Gastrocnemius medialis (tissue), 4 donors: Measurements from ENCODE around the gene SLC27A1.

ENCODE experiments used
- POLR2A ChIP-seq, 2 donors: fragments of 450-650 bp; IDR thresholded peaks; one replicate each; pipeline ENCODE4 v1.6.1; 2017; ENCODE audit warnings: antibody characterized with exemption in 2 of 2, mild to moderate bottlenecking in 2 of 2, moderate library complexity in 2 of 2
- TF ChIP-seq, protein P1 (sequence below), 5 experiments: fragments of 450-650 bp in 3 of 5; fragments of 200-600 bp in 2 of 5; sonication (generic) in 2 of 5; IDR thresholded peaks in 4 of 5; conservative IDR thresholded peaks in 1 of 5; 1 replicate in 4 of 5; 2 replicates in 1 of 5; pipeline ENCODE4 v1.5.1; 2016 to 2019; ENCODE audit warnings: antibody characterized with exemption in 5 of 5, mild to moderate bottlenecking in 3 of 5, moderate library complexity in 3 of 5

DNA sequence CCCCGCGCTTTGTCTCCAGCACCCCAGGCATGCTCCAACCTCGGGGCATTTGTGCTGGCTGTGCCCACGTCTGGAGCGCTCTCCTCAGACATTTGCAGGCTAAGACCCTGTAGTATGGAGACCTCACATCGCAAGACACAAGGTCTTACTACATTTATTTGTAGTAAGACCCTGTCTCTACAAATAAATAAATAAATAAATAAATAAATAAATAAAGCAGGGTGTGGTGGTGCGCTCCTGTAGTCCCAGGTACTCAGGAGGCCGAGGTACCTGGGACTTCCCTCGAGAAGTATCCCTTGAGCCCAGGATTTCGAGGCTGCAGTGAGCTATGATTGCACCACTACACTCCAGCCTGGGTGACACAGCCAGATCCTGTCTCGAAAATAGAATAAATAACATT lies 14.2 kb upstream of the SLC27A1 start:
- TF ChIP-seq, protein P1, sequence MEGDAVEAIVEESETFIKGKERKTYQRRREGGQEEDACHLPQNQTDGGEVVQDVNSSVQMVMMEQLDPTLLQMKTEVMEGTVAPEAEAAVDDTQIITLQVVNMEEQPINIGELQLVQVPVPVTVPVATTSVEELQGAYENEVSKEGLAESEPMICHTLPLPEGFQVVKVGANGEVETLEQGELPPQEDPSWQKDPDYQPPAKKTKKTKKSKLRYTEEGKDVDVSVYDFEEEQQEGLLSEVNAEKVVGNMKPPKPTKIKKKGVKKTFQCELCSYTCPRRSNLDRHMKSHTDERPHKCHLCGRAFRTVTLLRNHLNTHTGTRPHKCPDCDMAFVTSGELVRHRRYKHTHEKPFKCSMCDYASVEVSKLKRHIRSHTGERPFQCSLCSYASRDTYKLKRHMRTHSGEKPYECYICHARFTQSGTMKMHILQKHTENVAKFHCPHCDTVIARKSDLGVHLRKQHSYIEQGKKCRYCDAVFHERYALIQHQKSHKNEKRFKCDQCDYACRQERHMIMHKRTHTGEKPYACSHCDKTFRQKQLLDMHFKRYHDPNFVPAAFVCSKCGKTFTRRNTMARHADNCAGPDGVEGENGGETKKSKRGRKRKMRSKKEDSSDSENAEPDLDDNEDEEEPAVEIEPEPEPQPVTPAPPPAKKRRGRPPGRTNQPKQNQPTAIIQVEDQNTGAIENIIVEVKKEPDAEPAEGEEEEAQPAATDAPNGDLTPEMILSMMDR (IDR thresholded peaks at IDR 0.05 in 4 of 5, conservative IDR thresholded peaks at IDR 0.05 in 1 of 5) = no peak
- no peak for TF ChIP-seq POLR2A (IDR thresholded peaks at IDR 0.05)
